HepG2 (cell line): ENCODE results near the gene NFATC2. TPM values are rescaled to one million over a fixed set of nuclear protein-coding genes. Genes with fewer than 3 reads are reported as not detected.

Experiments
- ATF1 ChIP-seq: IDR thresholded peaks from 2 replicates; pipeline ENCODE4 v1.6.1; 2016; ENCODE audit warnings: mild to moderate bottlenecking, control low read depth
- CENPX ChIP-seq: sonication (generic); formaldehyde crosslinking; IDR thresholded peaks from 2 replicates; pipeline ENCODE4 v1.9.0; 2021; ENCODE audit warnings: mild to moderate bottlenecking, missing genetic modification reagents, moderate library complexity
- HBP1 ChIP-seq: IDR thresholded peaks from 2 replicates; pipeline ENCODE4 v1.6.1; 2016; ENCODE audit warnings: low read depth, control low read depth
- PRDM4 ChIP-seq: sonication (generic); formaldehyde crosslinking; IDR thresholded peaks from 2 replicates; pipeline ENCODE4 v1.9.0; 2021; ENCODE audit warnings: missing genetic modification reagents, borderline replicate concordance
- SNAPC2 ChIP-seq: sonication (generic); formaldehyde crosslinking; IDR thresholded peaks from 2 replicates; pipeline ENCODE4 v1.8.1; 2022; ENCODE audit warnings: mild to moderate bottlenecking, missing genetic modification reagents
- TOE1 ChIP-seq: sonication (generic); formaldehyde crosslinking; IDR thresholded peaks from 2 replicates; pipeline ENCODE4 v1.4.0; 2020; ENCODE audit warnings: mild to moderate bottlenecking, missing genetic modification reagents
- ZMYM2 ChIP-seq: sonication (generic); formaldehyde crosslinking; IDR thresholded peaks from 2 replicates; pipeline ENCODE4 v1.8.0; 2022; ENCODE audit warnings: mild to moderate bottlenecking, missing genetic modification reagents
- ZNF234 ChIP-seq: sonication (generic); formaldehyde crosslinking; conservative IDR thresholded peaks from 2 replicates; pipeline ENCODE4 v1.5.1; 2020; ENCODE audit warnings: mild to moderate bottlenecking, missing genetic modification reagents
- ZNF274 ChIP-seq: sonication (generic); formaldehyde crosslinking; IDR thresholded peaks from 2 replicates; pipeline ENCODE4 v1.5.1; 2020; ENCODE audit warnings: mild to moderate bottlenecking, missing genetic modification reagents
- ZNF652 ChIP-seq: IDR thresholded peaks from 2 replicates; pipeline ENCODE4 v1.6.1; 2016; ENCODE audit warnings: low read depth, borderline replicate concordance
- ZNF670 ChIP-seq: sonication (generic); formaldehyde crosslinking; IDR thresholded peaks from 2 replicates; pipeline ENCODE4 v1.8.0; 2022; ENCODE audit warnings: mild to moderate bottlenecking, missing genetic modification reagents, borderline replicate concordance
- ZNF781 ChIP-seq: sonication (generic); formaldehyde crosslinking; IDR thresholded peaks from 2 replicates; pipeline ENCODE4 v1.5.1; 2020; ENCODE audit warnings: borderline replicate concordance, mild to moderate bottlenecking, missing genetic modification reagents; ENCODE audit errors: not compliant biosample characterization
- ZNF879 ChIP-seq: sonication (generic); formaldehyde crosslinking; IDR thresholded peaks from 2 replicates; pipeline ENCODE4 v1.8.1; 2023; ENCODE audit warnings: missing genetic modification reagents
- polyA plus RNA-seq, 8 experiments: library from polyadenylated mRNA; depleted of rRNA in 3 of 8; stranded (reverse) in 7 of 8; unstranded in 1 of 8; fragments of >200 nt; fragmentation: Illumina TruSeq in 4 of 8; extraction: Trizol in 4 of 8; gene quantifications; 2 replicates each; pipeline versions ENCODE4 v1.2.1 to v1.2.3, GENCODE V29; 2011 to 2016; ENCODE audit warnings: low read depth in 4 of 8, missing spikeins in 1 of 8, mixed read lengths in 1 of 8; ENCODE audit not compliant: insufficient read depth in 1 of 8
- total RNA-seq, 5 experiments: library from RNA; depleted of rRNA; stranded (reverse); fragments of >200 nt; fragmentation: Illumina TruSeq; extraction: Trizol; gene quantifications; 2 replicates each; pipeline ENCODE4 v1.2.3, GENCODE V29; 2016; ENCODE audit warnings: low read depth in 1 of 5
- TF ChIP-seq, protein P1 (sequence below): sonication (generic); formaldehyde crosslinking; IDR thresholded peaks from 2 replicates; pipeline ENCODE4 v1.4.0; 2020; ENCODE audit warnings: mild to moderate bottlenecking, missing genetic modification reagents
- TF ChIP-seq, protein P2 (sequence below): sonication (generic); formaldehyde crosslinking; IDR thresholded peaks from 2 replicates; pipeline ENCODE4 v1.8.0; 2022; ENCODE audit warnings: low read depth, missing genetic modification reagents
- TF ChIP-seq, protein P3 (sequence below): sonication (generic); formaldehyde crosslinking; IDR thresholded peaks from 2 replicates; pipeline ENCODE4 v1.5.0; 2020; ENCODE audit warnings: missing genetic modification reagents, mild to moderate bottlenecking, borderline replicate concordance

NFATC2 gene
- total and polyA plus RNA-seq, 2 of the 13 experiments (the other 11 are each of a cell fraction or from before 2014, with no cell fraction given), result 1.9 to 3.3 TPM

- peak; percentile 45; the same call in 1 of the 2 replicates for TF ChIP-seq ZNF274
- 0 out of 2 replicates have a peak, but pooled peaks have one; percentile 13 for TF ChIP-seq HBP1 (CRISPR knock-in tag)
- TF ChIP-seq ZNF781 (CRISPR knock-in tag), result no peak
- no peak for TF ChIP-seq ZNF879 (CRISPR knock-in tag)
- TF ChIP-seq, protein P1, sequence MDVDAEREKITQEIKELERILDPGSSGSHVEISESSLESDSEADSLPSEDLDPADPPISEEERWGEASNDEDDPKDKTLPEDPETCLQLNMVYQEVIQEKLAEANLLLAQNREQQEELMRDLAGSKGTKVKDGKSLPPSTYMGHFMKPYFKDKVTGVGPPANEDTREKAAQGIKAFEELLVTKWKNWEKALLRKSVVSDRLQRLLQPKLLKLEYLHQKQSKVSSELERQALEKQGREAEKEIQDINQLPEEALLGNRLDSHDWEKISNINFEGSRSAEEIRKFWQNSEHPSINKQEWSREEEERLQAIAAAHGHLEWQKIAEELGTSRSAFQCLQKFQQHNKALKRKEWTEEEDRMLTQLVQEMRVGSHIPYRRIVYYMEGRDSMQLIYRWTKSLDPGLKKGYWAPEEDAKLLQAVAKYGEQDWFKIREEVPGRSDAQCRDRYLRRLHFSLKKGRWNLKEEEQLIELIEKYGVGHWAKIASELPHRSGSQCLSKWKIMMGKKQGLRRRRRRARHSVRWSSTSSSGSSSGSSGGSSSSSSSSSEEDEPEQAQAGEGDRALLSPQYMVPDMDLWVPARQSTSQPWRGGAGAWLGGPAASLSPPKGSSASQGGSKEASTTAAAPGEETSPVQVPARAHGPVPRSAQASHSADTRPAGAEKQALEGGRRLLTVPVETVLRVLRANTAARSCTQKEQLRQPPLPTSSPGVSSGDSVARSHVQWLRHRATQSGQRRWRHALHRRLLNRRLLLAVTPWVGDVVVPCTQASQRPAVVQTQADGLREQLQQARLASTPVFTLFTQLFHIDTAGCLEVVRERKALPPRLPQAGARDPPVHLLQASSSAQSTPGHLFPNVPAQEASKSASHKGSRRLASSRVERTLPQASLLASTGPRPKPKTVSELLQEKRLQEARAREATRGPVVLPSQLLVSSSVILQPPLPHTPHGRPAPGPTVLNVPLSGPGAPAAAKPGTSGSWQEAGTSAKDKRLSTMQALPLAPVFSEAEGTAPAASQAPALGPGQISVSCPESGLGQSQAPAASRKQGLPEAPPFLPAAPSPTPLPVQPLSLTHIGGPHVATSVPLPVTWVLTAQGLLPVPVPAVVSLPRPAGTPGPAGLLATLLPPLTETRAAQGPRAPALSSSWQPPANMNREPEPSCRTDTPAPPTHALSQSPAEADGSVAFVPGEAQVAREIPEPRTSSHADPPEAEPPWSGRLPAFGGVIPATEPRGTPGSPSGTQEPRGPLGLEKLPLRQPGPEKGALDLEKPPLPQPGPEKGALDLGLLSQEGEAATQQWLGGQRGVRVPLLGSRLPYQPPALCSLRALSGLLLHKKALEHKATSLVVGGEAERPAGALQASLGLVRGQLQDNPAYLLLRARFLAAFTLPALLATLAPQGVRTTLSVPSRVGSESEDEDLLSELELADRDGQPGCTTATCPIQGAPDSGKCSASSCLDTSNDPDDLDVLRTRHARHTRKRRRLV (CRISPR knock-in tag), result no peak
- TF ChIP-seq ZNF234, result no peak
- TF ChIP-seq, protein P2, sequence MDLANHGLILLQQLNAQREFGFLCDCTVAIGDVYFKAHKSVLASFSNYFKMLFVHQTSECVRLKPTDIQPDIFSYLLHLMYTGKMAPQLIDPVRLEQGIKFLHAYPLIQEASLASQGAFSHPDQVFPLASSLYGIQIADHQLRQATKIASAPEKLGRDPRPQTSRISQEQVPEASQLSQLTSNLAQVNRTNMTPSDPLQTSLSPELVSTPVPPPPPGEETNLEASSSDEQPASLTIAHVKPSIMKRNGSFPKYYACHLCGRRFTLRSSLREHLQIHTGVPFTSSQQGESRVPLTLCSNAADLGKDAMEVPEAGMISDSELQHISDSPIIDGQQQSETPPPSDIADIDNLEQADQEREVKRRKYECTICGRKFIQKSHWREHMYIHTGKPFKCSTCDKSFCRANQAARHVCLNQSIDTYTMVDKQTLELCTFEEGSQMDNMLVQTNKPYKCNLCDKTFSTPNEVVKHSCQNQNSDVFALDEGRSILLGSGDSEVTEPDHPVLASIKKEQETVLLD, result no peak
- TF ChIP-seq ZNF670, result no peak
- no peak for TF ChIP-seq ATF1 (CRISPR knock-in tag)
- TF ChIP-seq, protein P3, sequence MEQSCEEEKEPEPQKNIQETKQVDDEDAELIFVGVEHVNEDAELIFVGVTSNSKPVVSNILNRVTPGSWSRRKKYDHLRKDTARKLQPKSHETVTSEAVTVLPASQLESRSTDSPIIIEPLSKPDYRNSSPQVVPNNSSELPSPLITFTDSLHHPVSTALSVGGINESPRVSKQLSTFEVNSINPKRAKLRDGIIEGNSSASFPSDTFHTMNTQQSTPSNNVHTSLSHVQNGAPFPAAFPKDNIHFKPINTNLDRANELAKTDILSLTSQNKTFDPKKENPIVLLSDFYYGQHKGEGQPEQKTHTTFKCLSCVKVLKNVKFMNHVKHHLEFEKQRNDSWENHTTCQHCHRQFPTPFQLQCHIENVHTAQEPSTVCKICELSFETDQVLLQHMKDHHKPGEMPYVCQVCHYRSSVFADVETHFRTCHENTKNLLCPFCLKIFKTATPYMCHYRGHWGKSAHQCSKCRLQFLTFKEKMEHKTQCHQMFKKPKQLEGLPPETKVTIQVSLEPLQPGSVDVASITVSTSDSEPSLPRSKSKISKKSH (CRISPR knock-in tag), result no peak
- no peak for TF ChIP-seq ZMYM2
- TF ChIP-seq TOE1, result no peak
- no peak for TF ChIP-seq SNAPC2 (CRISPR knock-in tag)
- TF ChIP-seq PRDM4 (CRISPR knock-in tag), result no peak
- TF ChIP-seq CENPX, result no peak
- TF ChIP-seq ZNF652 (CRISPR knock-in tag), result no peak
Measured at GRCh38 chr20:51563486-51564332, 21.2 kb upstream of the NFATC2 start (continued).
